ENCODE measurements around the gene ANXA2.

- TF ChIP-seq CTCF (IDR thresholded peaks at IDR 0.05; ENCODE audit: low read depth, low read length) (no peak), EZH2phosphoT487 (IDR thresholded peaks at IDR 0.05; ENCODE audit: low read depth) (no peak)
These were observed 77.4 kb downstream of the ANXA2 start for GRCh38 chr15:60320365-60320764.

Data from OCI-LY3 (cell line).